T-helper 1 cell treated with Interleukin-12 subunit alpha and Interleukin-12 subunit beta and Interleukin-4 antibody, amounts not matched to agents 30 μg/mL and 1 μg/mL, for 36 hours (primary cell): ENCODE data around the gene IL17A.
"Not testable (repeated sequence)": the region's sequence is repeated elsewhere in the genome, so short reads cannot be mapped to it uniquely, and the experiment has no call there.

ENCODE experiments used
- H3K27ac Mint-ChIP-seq: one replicate; pipeline ENCODE4 v1.8.0; 2021; ENCODE audit warnings: mild to moderate bottlenecking, mixed read lengths
- H3K27me3 Mint-ChIP-seq: one replicate; pipeline ENCODE4 v1.8.0; 2021; ENCODE audit warnings: low read depth, mixed read lengths
- H3K36me3 Mint-ChIP-seq: one replicate; pipeline ENCODE4 v1.8.0; 2021; ENCODE audit warnings: low read depth, mixed read lengths
- H3K4me1 Mint-ChIP-seq: one replicate; pipeline ENCODE4 v1.8.0; 2021; ENCODE audit warnings: low read depth, mixed read lengths
- H3K4me3 Mint-ChIP-seq: one replicate; pipeline ENCODE4 v1.8.0; 2021; ENCODE audit warnings: mild to moderate bottlenecking, moderate library complexity, mixed read lengths
- H3K9me3 Mint-ChIP-seq: one replicate; pipeline ENCODE4 v1.8.0; 2021; ENCODE audit warnings: mixed read lengths

IL17A gene

GRCh38 chr6:52155791-52156576 lies 30.2 kb upstream of the IL17A start:
- H3K27me3 Mint-ChIP-seq = peaks cover 36% of the 10 kb centered on the region
- no peak overlapping the region for H3K4me3 Mint-ChIP-seq
- H3K27ac Mint-ChIP-seq = no peak overlapping the region
- H3K9me3 Mint-ChIP-seq = peaks cover 10% of the 10 kb centered on the region
- peaks cover 10% of the 10 kb centered on the region for H3K4me1 Mint-ChIP-seq
- no peaks in the 10 kb centered on the region for H3K36me3 Mint-ChIP-seq

- Mint-ChIP-seq H3K36me3 (no peaks in the 10 kb centered on the region), H3K9me3 (peaks cover 18% of the 10 kb centered on the region), H3K4me3 (no peak overlapping the region), H3K4me1 (peaks cover 15% of the 10 kb centered on the region), H3K27me3 (peaks cover 30% of the 10 kb centered on the region), H3K27ac (no peak overlapping the region)
Observed at GRCh38 chr6:52157301-52157941, 28.8 kb upstream of the IL17A start.

- Mint-ChIP-seq H3K9me3 (peaks cover 18% of the 10 kb centered on the region), H3K4me3 (no peak overlapping the region), H3K27me3 (peaks cover 41% of the 10 kb centered on the region), H3K36me3 (no peaks in the 10 kb centered on the region), H3K4me1 (peaks cover 18% of the 10 kb centered on the region), H3K27ac (no peak overlapping the region)
Observed at GRCh38 chr6:52160472-52161104, 25.6 kb upstream of the IL17A start.

- H3K4me3 Mint-ChIP-seq = no peak overlapping the region
- H3K36me3 Mint-ChIP-seq = no peaks in the 10 kb centered on the region
- peak overlapping the region; percentile 6 for H3K27ac Mint-ChIP-seq
- peaks cover 9% of the 10 kb centered on the region for H3K4me1 Mint-ChIP-seq
- H3K9me3 Mint-ChIP-seq = peaks cover 18% of the 10 kb centered on the region
- H3K27me3 Mint-ChIP-seq = peaks cover 45% of the 10 kb centered on the region
Observed at GRCh38 chr6:52161689-52162438, 24.3 kb upstream of the IL17A start.

- H3K36me3 Mint-ChIP-seq = no peaks in the 10 kb centered on the region
- H3K4me3 Mint-ChIP-seq = no peak overlapping the region
- H3K9me3 Mint-ChIP-seq = peaks cover 18% of the 10 kb centered on the region
- peaks cover 9% of the 10 kb centered on the region for H3K4me1 Mint-ChIP-seq
- no peak overlapping the region for H3K27ac Mint-ChIP-seq
- peaks cover 48% of the 10 kb centered on the region for H3K27me3 Mint-ChIP-seq
Observed at GRCh38 chr6:52162940-52163908, 23.0 kb upstream of the IL17A start.

- Mint-ChIP-seq H3K27me3 (peaks cover 48% of the 10 kb centered on the region), H3K27ac (no peak overlapping the region)
Observed at GRCh38 chr6:52164319-52165094, 21.7 kb upstream of the IL17A start.

GRCh38 chr6:52167267-52167666 lies 18.9 kb upstream of the IL17A start:
- peaks cover 59% of the 10 kb centered on the region for H3K27me3 Mint-ChIP-seq

More at GRCh38 chr6:52164319-52165094, 21.7 kb upstream of the IL17A start:
- peaks cover 9% of the 10 kb centered on the region for H3K4me1 Mint-ChIP-seq
- H3K4me3 Mint-ChIP-seq = no peak overlapping the region
- no peaks in the 10 kb centered on the region for H3K36me3 Mint-ChIP-seq
- H3K9me3 Mint-ChIP-seq = peaks cover 27% of the 10 kb centered on the region

GRCh38 chr6:52168351-52168750 lies 17.8 kb upstream of the IL17A start:
- not testable (repeated sequence) for H3K4me3 Mint-ChIP-seq, H3K9me3 Mint-ChIP-seq, H3K36me3 Mint-ChIP-seq, H3K27ac Mint-ChIP-seq, H3K4me1 Mint-ChIP-seq
- peaks cover 58% of the 10 kb centered on the region for H3K27me3 Mint-ChIP-seq

More at GRCh38 chr6:52167267-52167666, 18.9 kb upstream of the IL17A start:
- no peak overlapping the region for H3K27ac Mint-ChIP-seq
- no peaks in the 10 kb centered on the region for H3K36me3 Mint-ChIP-seq
- H3K4me3 Mint-ChIP-seq = no peak overlapping the region
- H3K9me3 Mint-ChIP-seq = peaks cover 10% of the 10 kb centered on the region
- peaks cover 3% of the 10 kb centered on the region for H3K4me1 Mint-ChIP-seq

GRCh38 chr6:52174118-52174517 lies 12.1 kb upstream of the IL17A start:
- peaks cover 3% of the 10 kb centered on the region for H3K9me3 Mint-ChIP-seq
- H3K27ac Mint-ChIP-seq = no peak overlapping the region
- peaks cover 49% of the 10 kb centered on the region for H3K27me3 Mint-ChIP-seq
- no peaks in the 10 kb centered on the region for H3K36me3 Mint-ChIP-seq
- H3K4me3 Mint-ChIP-seq = no peak overlapping the region
- no peaks in the 10 kb centered on the region for H3K4me1 Mint-ChIP-seq

GRCh38 chr6:52176550-52176949 lies 9.6 kb upstream of the IL17A start:
- Mint-ChIP-seq H3K27ac (no peak overlapping the region), H3K36me3 (no peaks in the 10 kb centered on the region), H3K4me3 (no peak overlapping the region), H3K4me1 (no peaks in the 10 kb centered on the region), H3K27me3 (peaks cover 55% of the 10 kb centered on the region), H3K9me3 (no peaks in the 10 kb centered on the region)

- H3K27ac Mint-ChIP-seq = no peak overlapping the region
- no peak overlapping the region for H3K4me3 Mint-ChIP-seq
Observed at GRCh38 chr6:52177961-52178360, 8.2 kb upstream of the IL17A start.

GRCh38 chr6:52180787-52181558 lies 5.2 kb upstream of the IL17A start:
- Mint-ChIP-seq H3K4me3 (no peak overlapping the region), H3K27ac (no peak overlapping the region), H3K27me3 (peaks cover 76% of the 10 kb centered on the region), H3K36me3 (no peaks in the 10 kb centered on the region), H3K4me1 (no peaks in the 10 kb centered on the region), H3K9me3 (no peaks in the 10 kb centered on the region)

More at GRCh38 chr6:52177961-52178360, 8.2 kb upstream of the IL17A start:
- Mint-ChIP-seq H3K4me1 (no peaks in the 10 kb centered on the region), H3K27me3 (peaks cover 62% of the 10 kb centered on the region), H3K36me3 (no peaks in the 10 kb centered on the region), H3K9me3 (no peaks in the 10 kb centered on the region)
